SH-SY5Y (cell line): Measurements from ENCODE around the gene CACHD1.

Experiments
- GATA2 ChIP-seq: IDR thresholded peaks from 2 replicates; pipeline ENCODE4 v1.6.1; 2011; ENCODE audit warnings: mild to moderate bottlenecking, low read depth, low read length
- GATA3 ChIP-seq: IDR thresholded peaks from 2 replicates; pipeline ENCODE4 v1.6.1; 2011; ENCODE audit warnings: low read depth, mild to moderate bottlenecking, low read length, moderate library complexity

CACHD1 gene

DNA sequence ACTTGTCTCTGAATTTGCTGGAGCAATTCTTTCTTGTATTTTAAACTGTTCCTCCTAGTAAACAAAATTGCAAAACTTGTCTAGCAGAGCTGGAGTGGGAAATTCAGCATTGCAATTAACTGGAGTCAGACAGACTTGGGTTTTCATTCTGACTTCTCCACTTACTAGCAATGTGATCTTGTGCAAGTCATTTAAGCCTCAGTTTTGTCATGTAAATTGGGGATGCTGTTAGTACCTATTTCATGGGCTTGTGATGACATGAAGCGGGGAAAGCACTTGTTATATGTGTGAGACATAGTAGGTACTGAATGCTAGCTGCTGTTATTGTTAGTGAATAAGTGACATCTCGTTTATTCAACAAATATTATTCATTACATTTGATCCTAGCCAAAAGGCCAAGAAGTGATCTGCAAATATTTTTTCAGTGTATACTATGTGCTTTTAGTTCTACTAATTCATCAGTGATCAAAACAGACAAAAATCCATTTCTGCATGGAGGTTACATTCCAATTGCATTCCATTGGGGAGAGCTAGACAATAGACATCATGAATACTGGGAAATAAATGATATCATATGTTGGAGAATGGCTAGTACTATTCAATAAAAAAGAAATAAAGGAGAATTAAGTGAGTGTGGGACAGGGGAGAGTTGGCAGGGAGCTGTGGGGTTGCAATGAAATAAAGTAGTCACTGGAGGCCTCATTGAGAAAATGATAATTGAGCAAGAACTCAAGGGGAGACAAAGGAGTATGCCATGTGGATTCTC lies 47.1 kb downstream of the CACHD1 start:
- TF ChIP-seq GATA3 (no peak), GATA2 (no peak)

DNA sequence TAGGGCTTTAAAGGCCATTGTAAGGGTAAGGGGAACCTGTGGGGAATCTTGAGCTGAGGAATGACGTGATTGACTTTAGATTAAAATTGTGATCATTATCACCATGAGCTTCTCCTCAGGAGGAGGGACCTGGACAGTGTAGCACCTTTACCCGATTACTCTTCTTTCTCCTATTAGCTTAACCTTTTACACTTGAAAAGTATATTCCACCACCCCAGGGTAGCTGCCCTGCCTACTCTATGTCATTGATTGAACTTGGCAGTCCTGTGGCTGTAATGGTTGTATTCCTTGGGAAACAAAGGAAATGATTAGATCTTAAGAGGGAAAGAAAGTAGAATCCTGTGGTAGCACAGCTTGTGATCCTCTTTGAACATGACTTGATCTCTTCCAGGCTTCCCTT lies 47.7 kb downstream of the CACHD1 start:
- no peak for TF ChIP-seq GATA2
- no peak for TF ChIP-seq GATA3

DNA sequence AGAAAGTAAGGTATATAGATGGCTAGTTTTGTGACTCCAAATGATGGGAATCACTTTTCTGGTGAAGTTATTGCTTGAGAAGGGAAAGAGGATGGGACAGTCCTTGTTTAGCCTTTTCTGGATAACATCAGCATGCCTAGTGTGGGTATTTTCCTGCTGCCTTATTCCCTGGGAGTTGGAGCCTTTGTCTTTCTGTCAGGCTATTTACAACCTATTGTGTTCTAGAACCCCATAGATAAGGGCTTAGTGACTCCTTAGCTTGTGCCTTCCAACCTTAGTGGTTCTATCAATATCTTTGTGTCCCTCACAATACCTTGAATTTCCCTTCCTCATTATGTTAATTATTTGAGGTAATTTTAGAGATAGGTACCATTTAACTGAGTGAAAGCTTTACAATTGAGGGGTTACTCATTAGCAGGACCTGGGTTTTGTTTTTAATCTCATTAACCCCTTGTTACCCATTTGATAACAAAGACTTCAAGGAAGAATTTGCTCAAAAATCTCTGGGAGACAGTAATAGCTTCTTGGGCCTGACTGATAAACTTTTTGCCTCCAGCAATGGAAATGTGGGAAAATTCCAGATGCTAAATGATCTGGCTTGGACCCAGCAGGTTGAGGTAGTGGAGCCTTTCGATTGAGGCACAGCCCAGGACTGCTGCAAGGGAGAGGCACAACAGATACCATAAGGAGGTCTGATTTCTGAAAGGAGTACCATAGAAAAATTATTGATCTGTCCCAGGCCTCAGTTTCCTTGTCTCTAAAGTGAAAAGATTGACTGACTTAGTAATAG lies 49.0 kb downstream of the CACHD1 start:
- no peak for TF ChIP-seq GATA3

DNA sequence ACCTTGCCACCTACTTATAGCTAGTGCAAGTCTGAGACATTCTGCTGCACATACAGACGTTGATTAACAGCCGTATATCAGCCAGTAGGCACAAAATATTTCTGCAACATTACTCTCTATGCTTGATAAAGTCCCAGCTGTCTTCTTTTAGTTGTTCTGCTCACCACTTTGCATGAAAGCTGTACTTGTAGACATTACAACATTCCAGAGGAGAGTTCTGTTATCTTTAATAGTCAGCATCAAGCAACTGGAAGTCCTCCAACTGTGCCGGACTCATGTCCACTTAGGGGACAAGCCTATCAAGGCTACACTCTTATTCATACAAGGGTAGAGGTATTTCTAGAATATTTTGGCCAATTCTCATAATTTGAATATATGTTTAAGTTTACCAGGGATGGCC lies 50.0 kb downstream of the CACHD1 start:
- TF ChIP-seq GATA2 (no peak), GATA3 (no peak)

DNA sequence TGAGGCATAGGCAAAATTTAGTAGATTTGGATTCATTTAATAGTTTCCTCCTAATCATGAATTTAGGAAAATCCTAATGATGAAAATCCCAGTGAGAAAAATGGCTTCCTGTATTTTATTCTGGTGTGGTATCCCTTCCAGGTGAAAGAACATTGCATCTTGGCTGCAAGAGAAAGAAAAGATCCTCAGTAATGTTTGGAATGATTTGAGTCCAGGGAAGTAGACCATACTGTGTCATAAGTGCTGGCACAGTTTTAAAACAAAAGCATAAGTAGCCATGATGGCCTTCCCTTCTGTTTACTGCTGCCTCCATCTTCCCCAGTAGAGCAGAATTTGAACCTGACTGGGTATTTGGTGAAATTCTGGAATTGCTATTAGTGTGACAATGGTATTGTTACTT lies 52.8 kb downstream of the CACHD1 start:
- no peak for TF ChIP-seq GATA2

DNA sequence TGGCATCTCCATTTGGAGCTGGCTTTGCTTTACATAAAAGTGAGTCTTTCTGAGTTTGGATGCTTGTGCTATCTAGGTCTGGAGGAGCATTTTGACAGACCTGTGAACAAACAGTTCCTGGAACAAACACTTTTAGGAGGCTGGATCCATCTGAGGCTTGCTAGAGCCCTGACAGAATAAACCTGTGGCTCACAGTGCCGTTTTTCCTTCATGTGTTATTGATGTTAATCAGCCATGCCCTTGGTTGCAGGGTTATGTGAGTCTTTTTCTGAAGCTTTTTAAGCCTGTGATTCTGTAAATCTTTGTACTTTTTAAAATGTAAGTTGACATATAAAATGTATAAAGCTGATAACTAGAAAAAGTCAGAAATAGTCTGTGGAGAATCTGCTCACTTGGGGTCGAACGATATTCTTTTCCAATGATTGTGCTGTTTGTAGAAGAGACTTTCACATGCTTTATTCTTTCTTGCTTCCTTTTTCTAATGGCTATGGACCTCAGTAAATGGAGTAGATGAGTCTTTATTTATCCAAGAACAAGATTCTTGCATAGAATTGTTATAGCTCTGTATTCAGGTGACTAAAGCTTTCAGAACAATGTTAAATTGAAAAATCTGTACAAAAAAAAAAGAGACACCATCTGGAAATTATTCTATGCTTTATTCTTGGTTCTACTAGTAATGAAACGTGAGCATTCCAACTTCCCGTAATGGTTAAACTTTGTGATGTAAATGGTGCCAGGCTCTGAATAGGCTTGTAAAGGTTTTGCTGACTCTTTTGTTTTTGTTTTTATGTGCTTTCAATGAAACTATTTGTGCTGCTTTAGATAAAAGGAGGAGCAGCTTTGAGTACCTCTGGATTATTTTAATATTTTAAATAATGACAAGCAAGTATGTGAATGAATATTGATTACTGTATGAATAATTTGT lies 53.7 kb downstream of the CACHD1 start:
- TF ChIP-seq GATA2 (no peak), GATA3 (no peak)

DNA sequence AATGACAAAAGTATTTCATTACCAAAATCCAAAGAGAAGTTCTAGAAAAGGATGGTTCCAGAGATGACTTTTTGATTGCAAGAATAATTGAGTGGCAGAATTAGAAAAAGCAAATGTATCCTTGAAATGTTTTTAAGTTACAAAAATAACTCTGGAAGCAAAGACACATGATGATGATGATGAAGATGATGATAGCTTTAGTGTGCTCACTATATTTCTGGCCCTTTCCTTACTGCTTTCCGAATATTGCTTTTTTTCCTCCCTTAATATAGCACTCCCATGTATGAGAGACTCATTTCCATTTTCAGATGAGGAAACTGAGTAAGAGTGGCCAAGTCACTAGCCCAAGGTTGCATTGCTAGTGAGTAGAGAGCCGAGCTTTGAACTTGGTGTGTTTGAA lies 54.7 kb downstream of the CACHD1 start:
- TF ChIP-seq GATA2 (no peak), GATA3 (no peak)

DNA sequence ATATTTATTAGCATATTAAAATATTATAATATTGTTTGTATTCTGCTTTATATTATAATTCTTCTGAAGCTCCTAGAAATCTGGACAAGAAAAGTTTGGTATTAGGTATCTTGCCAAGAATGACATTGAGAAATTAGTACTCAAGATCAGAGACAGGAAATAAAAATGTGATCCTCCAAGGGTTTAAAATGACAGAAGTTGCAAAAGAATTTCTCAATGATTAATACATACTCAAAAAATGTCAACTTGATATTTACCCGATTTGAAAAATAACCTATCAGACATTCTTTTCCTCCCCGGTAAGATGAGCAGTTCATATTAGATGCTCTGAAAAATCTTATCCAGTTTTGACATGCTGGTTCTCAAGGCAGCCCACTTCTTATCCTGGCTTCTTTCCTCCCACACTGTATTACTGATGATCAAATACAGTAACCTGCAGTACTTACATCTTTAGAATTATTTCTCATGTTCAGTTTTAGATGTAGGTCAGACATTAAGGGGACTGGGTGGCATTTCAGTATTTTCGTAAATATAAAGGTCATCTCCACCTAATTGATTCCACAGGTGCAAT lies 55.3 kb downstream of the CACHD1 start:
- TF ChIP-seq GATA3 (no peak), GATA2 (no peak)

DNA sequence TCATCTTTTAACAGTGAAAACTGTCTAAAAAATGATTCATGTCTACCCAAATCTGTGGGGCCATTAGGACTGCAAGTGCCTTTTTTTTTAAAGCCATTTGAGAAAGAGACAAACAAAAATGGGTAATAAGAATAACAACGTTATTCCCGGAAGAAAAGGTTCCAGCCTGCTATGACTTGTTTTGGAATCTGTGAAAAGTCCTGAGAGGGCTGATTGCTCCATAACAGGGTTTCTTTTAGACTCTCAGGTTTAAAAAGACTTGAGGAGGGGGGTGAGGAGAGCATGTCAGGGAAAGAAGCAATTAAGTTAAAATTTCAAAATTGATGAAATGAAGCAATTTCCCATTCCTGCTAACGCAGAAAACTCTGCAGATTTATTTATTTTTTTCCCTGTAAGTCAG lies 56.4 kb downstream of the CACHD1 start:
- TF ChIP-seq GATA2 (no peak), GATA3 (no peak)

DNA sequence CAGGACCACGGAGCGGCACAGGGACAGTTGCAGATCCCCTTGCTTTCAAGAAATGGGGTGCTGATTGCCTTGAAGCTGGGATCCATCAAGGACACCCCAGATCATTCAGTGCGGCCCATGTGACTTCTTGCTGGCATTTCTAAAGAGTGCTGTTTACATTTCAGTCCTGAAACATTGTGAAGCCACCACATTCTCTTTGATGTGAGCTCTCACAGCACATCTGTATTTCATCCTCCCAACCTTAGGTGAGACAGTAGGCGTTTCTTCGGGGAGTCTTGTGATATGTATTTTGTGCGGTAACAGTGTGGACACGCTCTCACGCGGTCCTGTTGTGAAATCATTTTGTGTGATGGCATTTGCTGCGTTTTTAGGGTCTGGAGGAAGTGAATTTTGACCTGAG lies 57.2 kb downstream of the CACHD1 start:
- TF ChIP-seq GATA2 (no peak), GATA3 (no peak)

DNA sequence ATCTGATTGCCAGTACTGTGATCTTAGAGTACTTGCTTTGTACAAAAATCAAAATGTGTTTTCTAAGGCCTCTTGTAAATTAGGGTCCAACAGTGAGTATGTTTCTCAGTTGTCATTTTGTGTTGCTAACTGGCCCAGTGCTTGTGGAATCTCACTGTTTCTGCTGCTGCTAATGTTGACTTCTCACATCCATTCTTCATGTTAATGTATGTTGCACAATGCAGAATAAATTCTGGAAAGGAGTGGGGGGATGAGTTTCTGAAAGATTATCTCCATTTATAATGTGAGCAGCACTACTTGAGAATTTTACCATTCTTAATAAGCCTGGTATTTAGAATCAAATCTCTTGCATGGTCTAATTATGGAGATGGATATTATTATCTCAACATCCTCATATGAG lies 57.9 kb downstream of the CACHD1 start:
- no peak for TF ChIP-seq GATA3
- no peak for TF ChIP-seq GATA2

DNA sequence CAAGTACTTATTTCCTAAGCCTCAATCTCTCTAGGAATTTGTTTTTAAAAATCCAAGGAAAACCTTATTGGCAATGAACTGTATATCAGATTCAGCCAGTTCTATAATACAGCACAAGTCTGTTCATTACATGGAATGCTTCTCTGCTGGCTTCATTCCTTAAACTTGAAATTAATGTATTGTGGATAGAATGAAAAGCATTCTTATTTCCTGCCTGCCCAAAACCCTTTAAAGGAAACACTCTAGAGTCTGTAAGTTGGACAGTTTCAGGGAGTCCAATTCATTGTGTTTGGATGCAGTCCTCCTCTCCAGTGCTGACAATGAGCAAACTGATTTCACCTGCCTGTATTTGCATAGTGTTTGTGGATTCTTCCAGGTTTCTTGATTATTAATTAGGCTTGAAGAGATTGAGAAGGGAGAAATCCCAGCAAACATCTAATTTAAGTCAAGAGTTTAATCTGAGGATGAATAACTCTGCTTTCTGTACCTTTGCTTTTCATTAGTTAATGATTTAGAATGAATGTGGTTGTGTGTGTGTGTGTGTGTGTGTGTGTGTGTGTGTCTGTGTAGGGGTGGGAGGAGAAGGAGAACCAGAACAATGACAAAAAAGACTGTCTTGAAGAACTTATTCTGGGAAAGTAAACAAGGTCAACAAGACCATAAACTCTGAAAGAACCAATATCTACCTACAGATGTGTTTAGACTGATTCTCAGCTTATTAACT lies 61.2 kb downstream of the CACHD1 start:
- TF ChIP-seq GATA3 (no peak), GATA2 (no peak)

DNA sequence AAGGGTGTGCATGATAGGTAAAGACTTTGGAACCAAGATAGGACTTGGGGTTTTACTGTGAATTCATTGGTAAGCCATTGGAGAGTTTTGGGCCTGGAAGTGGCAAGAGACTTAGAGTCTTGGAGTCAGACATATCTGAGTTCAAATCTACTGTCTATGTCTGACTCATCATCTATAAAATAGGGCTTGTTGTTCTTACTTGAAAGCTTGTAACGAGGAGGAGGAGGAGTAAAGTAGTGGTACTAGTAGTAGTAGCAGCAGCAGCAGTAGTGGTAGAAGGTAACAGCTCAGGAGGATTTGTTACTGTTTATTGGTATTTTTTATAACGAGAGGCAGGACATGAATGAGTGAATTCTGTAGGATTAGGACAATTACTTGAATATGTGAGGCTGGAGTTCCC lies 62.7 kb downstream of the CACHD1 start:
- no peak for TF ChIP-seq GATA3
- TF ChIP-seq GATA2, result no peak
